SH-SY5Y (cell line): ENCODE results near the gene RIMS3.

Experiments
- GATA2 ChIP-seq: IDR thresholded peaks from 2 replicates; pipeline ENCODE4 v1.6.1; 2011; ENCODE audit warnings: mild to moderate bottlenecking, low read depth, low read length
- GATA3 ChIP-seq: IDR thresholded peaks from 2 replicates; pipeline ENCODE4 v1.6.1; 2011; ENCODE audit warnings: low read depth, mild to moderate bottlenecking, low read length, moderate library complexity

RIMS3 gene

DNA sequence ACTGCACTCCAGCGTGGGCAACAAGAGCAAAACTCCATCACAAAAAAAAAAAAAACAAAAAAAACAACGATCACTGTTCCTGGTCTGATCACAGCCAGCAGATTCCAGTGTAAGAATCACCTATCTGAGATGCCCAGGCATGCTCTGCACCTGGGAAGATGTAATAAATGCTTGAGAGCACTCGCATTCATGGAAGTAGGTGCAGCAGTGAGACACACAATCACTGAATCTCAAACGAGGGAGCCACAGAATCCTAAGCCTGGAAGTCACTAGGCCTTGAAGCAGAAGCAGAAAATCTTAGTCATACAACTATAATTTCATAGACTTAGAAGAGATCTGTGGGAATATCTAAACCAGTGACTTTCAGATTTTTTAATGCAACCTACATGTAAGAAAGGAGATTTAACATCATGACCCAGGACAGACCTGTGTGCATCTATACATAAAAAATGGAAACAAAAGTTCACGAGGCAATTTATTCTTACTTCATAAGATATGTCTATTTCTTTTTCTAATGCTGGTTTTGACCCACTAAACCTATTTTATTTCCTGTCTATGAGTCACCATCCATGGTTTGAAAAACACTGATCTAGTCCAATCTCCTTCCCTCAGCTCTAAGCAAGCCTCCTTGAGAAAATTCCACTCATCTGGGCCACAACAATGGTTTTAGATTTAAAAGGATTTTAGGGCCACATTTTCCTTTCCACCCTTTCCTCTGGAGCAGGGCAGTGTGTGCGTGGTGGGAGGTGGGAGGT is 30.4 kb downstream of the RIMS3 start:
- TF ChIP-seq GATA3 (no peak), GATA2 (no peak)

DNA sequence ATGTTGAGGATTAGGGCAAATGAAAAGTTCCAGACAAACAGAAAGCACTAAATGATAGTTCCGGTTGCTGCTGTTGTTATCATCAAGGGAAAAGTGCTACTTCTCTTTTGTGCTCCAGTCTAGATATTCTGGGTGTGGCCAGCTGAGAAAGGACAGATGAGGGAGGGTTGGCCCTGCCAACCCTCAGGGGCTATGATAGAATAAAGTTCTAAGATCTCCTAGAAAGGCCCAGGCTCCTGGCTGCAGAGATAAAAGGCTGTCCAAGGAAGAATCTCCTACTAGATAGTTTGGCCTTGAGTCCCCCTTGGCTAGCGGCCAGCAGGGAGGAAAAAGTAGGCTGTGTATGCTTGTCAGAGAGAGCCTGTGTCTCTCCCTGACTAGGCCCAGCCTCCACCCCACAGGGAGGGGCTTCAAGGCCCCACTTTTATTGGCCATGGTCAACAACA is 31.5 kb downstream of the RIMS3 start:
- TF ChIP-seq GATA2 (no peak), GATA3 (no peak)

DNA sequence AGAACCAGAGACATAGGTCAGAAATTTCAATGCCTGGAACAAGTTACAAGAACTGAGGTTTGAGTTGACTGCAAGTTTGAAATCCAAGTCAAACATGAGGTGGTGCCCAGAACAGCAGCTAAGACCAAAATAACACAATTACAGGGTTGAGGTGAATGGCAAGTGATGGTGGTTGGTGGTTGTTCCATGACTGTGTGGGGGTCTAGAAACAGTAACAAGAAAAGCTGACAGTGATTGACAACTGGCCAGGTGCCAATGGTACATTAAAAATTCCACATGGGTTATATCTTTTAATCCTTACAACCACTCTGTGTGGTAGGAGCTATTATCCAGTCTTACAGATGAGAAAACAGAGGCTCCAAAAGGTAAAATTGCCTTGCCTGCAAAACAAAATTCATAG is 32.0 kb downstream of the RIMS3 start:
- no peak for TF ChIP-seq GATA3
- no peak for TF ChIP-seq GATA2

DNA sequence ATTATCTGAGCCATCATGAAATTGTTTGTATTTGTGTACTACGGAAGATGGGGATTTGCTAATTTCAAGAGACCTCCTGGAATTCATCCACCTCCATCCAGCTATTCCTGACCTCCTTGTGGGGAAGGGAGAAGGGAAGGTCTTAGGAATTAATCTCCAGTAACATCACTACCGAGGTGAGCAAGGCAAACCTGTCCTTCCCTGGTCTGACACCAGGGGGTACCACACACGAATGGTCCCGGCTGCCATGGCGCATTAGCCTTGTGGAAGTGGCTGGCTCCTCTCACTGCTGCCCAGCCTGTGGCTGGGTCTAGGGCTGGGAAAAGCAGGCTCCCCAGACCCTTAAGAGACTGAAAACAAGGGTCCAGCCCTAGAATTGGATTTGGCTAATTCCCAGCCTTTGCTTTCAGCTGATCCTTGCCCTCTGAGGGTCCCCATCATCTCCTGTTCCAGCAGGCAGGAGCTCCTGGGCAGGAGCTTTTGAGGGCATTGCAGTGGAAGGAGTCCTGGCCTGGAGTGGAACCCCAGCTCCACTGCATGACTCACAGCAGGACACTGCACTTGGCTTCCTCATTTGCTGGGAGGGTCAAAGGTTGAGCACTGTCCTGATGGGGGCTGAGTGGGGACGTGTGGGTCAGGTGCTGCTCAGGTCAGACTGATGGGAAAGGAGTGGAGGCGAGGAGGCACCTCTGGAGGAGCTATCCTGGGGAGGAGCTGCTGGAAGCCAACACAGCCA is 34.8 kb downstream of the RIMS3 start:
- no peak for TF ChIP-seq GATA3
- no peak for TF ChIP-seq GATA2

- no peak for TF ChIP-seq GATA3
- no peak for TF ChIP-seq GATA2
These were observed 36.6 kb downstream of the RIMS3 start for GRCh38 chr1:40628903-40629292.

DNA sequence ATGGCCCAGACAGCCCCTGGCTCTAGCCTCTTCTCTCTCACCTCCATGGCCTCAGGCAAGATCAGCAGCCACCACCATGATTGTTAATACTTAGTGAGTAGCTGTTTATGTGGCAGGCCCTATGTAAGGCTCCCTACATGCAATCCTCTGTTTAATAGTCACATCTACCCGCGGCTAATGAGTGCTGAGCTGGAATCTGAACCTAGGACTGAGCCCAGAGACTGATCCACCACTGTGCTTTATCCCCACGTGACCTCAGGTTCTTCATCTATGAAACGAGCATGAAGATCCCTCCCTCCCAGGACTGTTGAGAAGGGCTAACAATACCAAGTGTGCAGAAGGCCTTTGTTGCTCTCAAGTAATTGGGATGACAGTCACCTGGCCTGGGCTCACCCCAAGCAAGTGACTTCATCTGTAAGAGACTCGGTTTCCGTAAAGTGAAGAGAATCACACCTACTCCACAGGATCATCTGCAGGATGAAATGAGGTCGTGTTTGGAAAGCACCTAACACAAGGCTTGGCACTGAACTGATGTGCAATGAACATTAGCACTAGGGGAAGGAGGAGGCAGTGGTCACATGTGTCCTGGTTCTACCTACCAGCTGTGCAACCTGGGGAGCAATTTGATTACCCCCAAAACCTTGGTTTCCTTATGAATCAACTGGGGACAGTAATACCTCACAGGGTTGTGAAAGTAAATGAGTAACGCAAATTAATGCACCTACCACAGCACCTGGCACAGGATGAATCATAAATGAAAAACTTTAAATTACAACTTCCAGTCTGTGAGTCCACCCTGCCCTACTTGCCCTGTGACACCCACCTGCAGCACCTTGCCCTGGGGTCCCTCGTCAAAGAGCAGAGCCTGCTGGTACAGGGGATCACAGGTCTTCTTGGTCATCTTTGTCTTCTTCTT is 37.2 kb downstream of the RIMS3 start:
- TF ChIP-seq GATA3 = no peak
- TF ChIP-seq GATA2 = no peak

GRCh38 chr1:40626383-40626770 is 39.1 kb downstream of the RIMS3 start:
- no peak for TF ChIP-seq GATA3
- no peak for TF ChIP-seq GATA2

GRCh38 chr1:40625476-40626382 is 39.8 kb downstream of the RIMS3 start:
- no peak for TF ChIP-seq GATA2
- no peak for TF ChIP-seq GATA3

- no peak for TF ChIP-seq GATA2
- TF ChIP-seq GATA3 = no peak
These were observed 40.4 kb downstream of the RIMS3 start for GRCh38 chr1:40625076-40625475.

DNA sequence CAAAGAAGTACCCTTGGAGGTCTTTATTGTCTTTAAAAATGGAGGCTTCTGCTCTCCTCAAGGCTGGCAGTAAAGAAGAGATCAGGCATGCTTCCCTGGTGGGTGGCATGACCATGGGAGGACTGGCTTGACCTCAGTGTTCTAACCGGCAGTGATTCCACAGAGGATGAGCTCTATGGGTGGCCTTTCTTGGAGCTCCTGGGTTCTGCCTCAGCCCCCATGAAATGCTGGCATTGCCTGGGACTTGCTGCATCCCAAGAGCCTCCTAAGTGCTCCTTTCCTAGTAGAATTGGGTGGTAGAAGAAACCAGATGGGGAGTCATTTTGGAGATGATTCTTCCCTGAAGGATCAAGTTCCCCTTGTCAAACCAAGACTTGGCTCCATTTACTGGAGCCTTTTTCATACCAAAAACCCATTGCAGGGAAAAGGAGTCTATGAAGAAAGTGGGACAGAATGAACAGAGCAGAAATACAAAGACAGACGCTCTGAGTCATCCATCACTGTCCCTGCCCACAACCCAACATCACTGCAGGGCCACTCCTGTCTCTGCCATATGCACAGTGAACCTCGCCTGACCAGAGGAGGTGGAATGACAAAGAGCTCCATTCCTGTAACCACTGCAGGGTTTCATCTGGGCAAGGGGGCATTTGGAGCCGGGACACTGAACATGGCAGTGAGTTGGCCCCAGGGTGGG is 42.4 kb downstream of the RIMS3 start:
- no peak for TF ChIP-seq GATA2
- no peak for TF ChIP-seq GATA3

- TF ChIP-seq GATA2 (no peak), GATA3 (no peak)
These were observed 43.5 kb downstream of the RIMS3 start for GRCh38 chr1:40621821-40622450.

- TF ChIP-seq GATA3 (no peak), GATA2 (no peak)
These were observed 44.8 kb downstream of the RIMS3 start for GRCh38 chr1:40620586-40621210.
